ENCODE results near the gene RXRA.

DNA sequence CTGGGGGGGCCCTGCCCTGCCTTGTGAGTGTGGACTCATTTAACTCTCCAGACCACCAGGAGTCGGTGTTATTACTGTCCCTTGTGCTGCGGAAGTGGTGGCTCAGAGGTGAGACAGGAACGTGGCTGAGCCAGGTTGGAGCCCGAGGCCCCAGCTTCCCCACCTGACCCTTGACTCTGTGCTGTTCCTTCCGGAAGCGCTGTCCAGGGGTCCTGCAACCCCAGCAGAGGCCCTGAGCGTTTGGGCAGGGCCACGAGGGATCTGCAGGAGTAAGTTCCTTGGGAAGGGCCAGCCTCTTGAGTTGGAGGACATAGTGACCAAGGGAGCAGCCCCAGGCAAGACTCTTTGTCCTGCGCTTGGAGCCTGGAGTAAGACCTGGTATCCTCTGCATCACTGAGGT lies 99.6 kb downstream of the RXRA start:
- TF ChIP-seq, protein P1, sequence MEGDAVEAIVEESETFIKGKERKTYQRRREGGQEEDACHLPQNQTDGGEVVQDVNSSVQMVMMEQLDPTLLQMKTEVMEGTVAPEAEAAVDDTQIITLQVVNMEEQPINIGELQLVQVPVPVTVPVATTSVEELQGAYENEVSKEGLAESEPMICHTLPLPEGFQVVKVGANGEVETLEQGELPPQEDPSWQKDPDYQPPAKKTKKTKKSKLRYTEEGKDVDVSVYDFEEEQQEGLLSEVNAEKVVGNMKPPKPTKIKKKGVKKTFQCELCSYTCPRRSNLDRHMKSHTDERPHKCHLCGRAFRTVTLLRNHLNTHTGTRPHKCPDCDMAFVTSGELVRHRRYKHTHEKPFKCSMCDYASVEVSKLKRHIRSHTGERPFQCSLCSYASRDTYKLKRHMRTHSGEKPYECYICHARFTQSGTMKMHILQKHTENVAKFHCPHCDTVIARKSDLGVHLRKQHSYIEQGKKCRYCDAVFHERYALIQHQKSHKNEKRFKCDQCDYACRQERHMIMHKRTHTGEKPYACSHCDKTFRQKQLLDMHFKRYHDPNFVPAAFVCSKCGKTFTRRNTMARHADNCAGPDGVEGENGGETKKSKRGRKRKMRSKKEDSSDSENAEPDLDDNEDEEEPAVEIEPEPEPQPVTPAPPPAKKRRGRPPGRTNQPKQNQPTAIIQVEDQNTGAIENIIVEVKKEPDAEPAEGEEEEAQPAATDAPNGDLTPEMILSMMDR (IDR thresholded peaks at IDR 0.05): no peak
- no peak for TF ChIP-seq POLR2A (IDR thresholded peaks at IDR 0.05)
